Activated naive CD8-positive, alpha-beta T cell (primary cell): ENCODE measurements around the gene PKHD1.

Experiments
- H3K27ac Mint-ChIP-seq: one replicate; pipeline ENCODE4 v1.8.0; 2021; ENCODE audit warnings: mixed read lengths
- H3K27me3 Mint-ChIP-seq: one replicate; pipeline ENCODE4 v1.8.0; 2021; ENCODE audit warnings: mixed read lengths
- H3K36me3 Mint-ChIP-seq: one replicate; pipeline ENCODE4 v1.8.0; 2021; ENCODE audit warnings: mixed read lengths
- H3K4me1 Mint-ChIP-seq: one replicate; pipeline ENCODE4 v1.8.0; 2021; ENCODE audit warnings: low read depth, mixed read lengths
- H3K4me3 Mint-ChIP-seq: one replicate; pipeline ENCODE4 v1.8.0; 2021; ENCODE audit warnings: mild to moderate bottlenecking, mixed read lengths
- H3K9me3 Mint-ChIP-seq: one replicate; pipeline ENCODE4 v1.8.0; 2021; ENCODE audit warnings: low read depth, mixed read lengths

The PKHD1 gene

GRCh38 chr6:51915098-51915497 lies 172.3 kb downstream of the PKHD1 start:
- peaks cover 6% of the 10 kb centered on the region for H3K9me3 Mint-ChIP-seq
- peaks cover 5% of the 10 kb centered on the region for H3K27me3 Mint-ChIP-seq
- no peak overlapping the region for H3K4me3 Mint-ChIP-seq
- no peaks in the 10 kb centered on the region for H3K4me1 Mint-ChIP-seq
- H3K36me3 Mint-ChIP-seq = no peaks in the 10 kb centered on the region
- H3K27ac Mint-ChIP-seq = no peak overlapping the region

GRCh38 chr6:51913265-51913664 lies 174.1 kb downstream of the PKHD1 start:
- H3K36me3 Mint-ChIP-seq = no peaks in the 10 kb centered on the region
- H3K4me3 Mint-ChIP-seq = no peak overlapping the region
- H3K27ac Mint-ChIP-seq = no peak overlapping the region
- H3K9me3 Mint-ChIP-seq = peaks cover 6% of the 10 kb centered on the region
- H3K27me3 Mint-ChIP-seq = peaks cover 5% of the 10 kb centered on the region
- H3K4me1 Mint-ChIP-seq = no peaks in the 10 kb centered on the region

- Mint-ChIP-seq H3K4me3 (no peak overlapping the region), H3K9me3 (peaks cover 6% of the 10 kb centered on the region), H3K27me3 (peaks cover 4% of the 10 kb centered on the region), H3K27ac (no peak overlapping the region), H3K4me1 (no peaks in the 10 kb centered on the region), H3K36me3 (no peaks in the 10 kb centered on the region)
Observed at GRCh38 chr6:51910851-51911250, 176.6 kb downstream of the PKHD1 start.

- Mint-ChIP-seq H3K4me3 (no peak overlapping the region), H3K27ac (no peak overlapping the region), H3K36me3 (no peaks in the 10 kb centered on the region), H3K4me1 (no peaks in the 10 kb centered on the region), H3K9me3 (peaks cover 4% of the 10 kb centered on the region), H3K27me3 (peaks cover 2% of the 10 kb centered on the region)
Observed at GRCh38 chr6:51908243-51908642, 179.2 kb downstream of the PKHD1 start.

- H3K4me3 Mint-ChIP-seq = no peak overlapping the region
- H3K4me1 Mint-ChIP-seq = no peaks in the 10 kb centered on the region
- no peak overlapping the region for H3K27ac Mint-ChIP-seq
- no peaks in the 10 kb centered on the region for H3K36me3 Mint-ChIP-seq
- no peaks in the 10 kb centered on the region for H3K27me3 Mint-ChIP-seq
- H3K9me3 Mint-ChIP-seq = no peaks in the 10 kb centered on the region
Observed at GRCh38 chr6:51901766-51902764, 185.3 kb downstream of the PKHD1 start.

- no peaks in the 10 kb centered on the region for H3K4me1 Mint-ChIP-seq
- H3K4me3 Mint-ChIP-seq = no peak overlapping the region
- H3K9me3 Mint-ChIP-seq = no peaks in the 10 kb centered on the region
- H3K27me3 Mint-ChIP-seq = peaks cover 1% of the 10 kb centered on the region
- H3K36me3 Mint-ChIP-seq = no peaks in the 10 kb centered on the region
- no peak overlapping the region for H3K27ac Mint-ChIP-seq
Observed at GRCh38 chr6:51893366-51893765, 194.0 kb downstream of the PKHD1 start.

GRCh38 chr6:51892750-51893149 lies 194.7 kb downstream of the PKHD1 start:
- Mint-ChIP-seq H3K4me1 (no peaks in the 10 kb centered on the region), H3K9me3 (no peaks in the 10 kb centered on the region), H3K27me3 (peaks cover 1% of the 10 kb centered on the region), H3K4me3 (no peak overlapping the region), H3K27ac (no peak overlapping the region), H3K36me3 (no peaks in the 10 kb centered on the region)

- no peak overlapping the region for H3K4me3 Mint-ChIP-seq
- no peak overlapping the region for H3K27ac Mint-ChIP-seq
- H3K27me3 Mint-ChIP-seq = peaks cover 1% of the 10 kb centered on the region
- H3K36me3 Mint-ChIP-seq = no peaks in the 10 kb centered on the region
- H3K4me1 Mint-ChIP-seq = no peaks in the 10 kb centered on the region
- H3K9me3 Mint-ChIP-seq = no peaks in the 10 kb centered on the region
Observed at GRCh38 chr6:51892339-51892738, 195.1 kb downstream of the PKHD1 start.

- no peak overlapping the region for H3K27ac Mint-ChIP-seq
- H3K9me3 Mint-ChIP-seq = no peaks in the 10 kb centered on the region
- H3K4me3 Mint-ChIP-seq = no peak overlapping the region
- peaks cover 1% of the 10 kb centered on the region for H3K27me3 Mint-ChIP-seq
- H3K36me3 Mint-ChIP-seq = no peaks in the 10 kb centered on the region
- no peaks in the 10 kb centered on the region for H3K4me1 Mint-ChIP-seq
Observed at GRCh38 chr6:51891784-51892183, 195.6 kb downstream of the PKHD1 start.

GRCh38 chr6:51887859-51888258 lies 199.6 kb downstream of the PKHD1 start:
- Mint-ChIP-seq H3K4me3 (no peak overlapping the region), H3K27ac (no peak overlapping the region), H3K9me3 (no peaks in the 10 kb centered on the region), H3K36me3 (no peaks in the 10 kb centered on the region), H3K27me3 (no peaks in the 10 kb centered on the region), H3K4me1 (no peaks in the 10 kb centered on the region)

- Mint-ChIP-seq H3K27me3 (no peaks in the 10 kb centered on the region), H3K4me1 (no peaks in the 10 kb centered on the region), H3K9me3 (no peaks in the 10 kb centered on the region), H3K4me3 (no peak overlapping the region), H3K36me3 (no peaks in the 10 kb centered on the region), H3K27ac (no peak overlapping the region)
Observed at GRCh38 chr6:51885957-51886356, 201.5 kb downstream of the PKHD1 start.

GRCh38 chr6:51868591-51869355 lies 218.6 kb downstream of the PKHD1 start:
- H3K4me1 Mint-ChIP-seq = no peaks in the 10 kb centered on the region
- no peak overlapping the region for H3K27ac Mint-ChIP-seq
- peaks cover 11% of the 10 kb centered on the region for H3K27me3 Mint-ChIP-seq
- H3K36me3 Mint-ChIP-seq = peaks cover 2% of the 10 kb centered on the region
- H3K9me3 Mint-ChIP-seq = no peaks in the 10 kb centered on the region
- no peak overlapping the region for H3K4me3 Mint-ChIP-seq

- Mint-ChIP-seq H3K4me3 (no peak overlapping the region), H3K9me3 (no peaks in the 10 kb centered on the region), H3K4me1 (no peaks in the 10 kb centered on the region), H3K27me3 (peaks cover 7% of the 10 kb centered on the region), H3K27ac (no peak overlapping the region), H3K36me3 (no peaks in the 10 kb centered on the region)
Observed at GRCh38 chr6:51866867-51867266, 220.5 kb downstream of the PKHD1 start.

GRCh38 chr6:51865996-51866395 lies 221.4 kb downstream of the PKHD1 start:
- Mint-ChIP-seq H3K9me3 (no peaks in the 10 kb centered on the region), H3K4me3 (no peak overlapping the region), H3K36me3 (no peaks in the 10 kb centered on the region), H3K27me3 (peaks cover 6% of the 10 kb centered on the region), H3K27ac (no peak overlapping the region), H3K4me1 (no peaks in the 10 kb centered on the region)

GRCh38 chr6:51865176-51865575 lies 222.2 kb downstream of the PKHD1 start:
- H3K4me1 Mint-ChIP-seq = no peaks in the 10 kb centered on the region
- H3K36me3 Mint-ChIP-seq = no peaks in the 10 kb centered on the region
- no peak overlapping the region for H3K27ac Mint-ChIP-seq
- peaks cover 6% of the 10 kb centered on the region for H3K27me3 Mint-ChIP-seq
- H3K4me3 Mint-ChIP-seq = no peak overlapping the region
- no peaks in the 10 kb centered on the region for H3K9me3 Mint-ChIP-seq
